Left colon (tissue), 2 donors: ENCODE results near the gene THRB. TPM values are rescaled to one million over a fixed set of nuclear protein-coding genes. Genes with fewer than 3 reads are reported as not detected.

Experiments used
- ATAC-seq: fragments of 200-7000 bp; cut with Tn5 transposase; one replicate; pipeline ENCODE4 v1.9.1; 2020; ENCODE audit warnings: mild to moderate bottlenecking, moderate library complexity
- DNase-seq, 2 donors: peaks; one replicate each; pipeline ENCODE4 v3.0.0-alpha.2; 2020
- intact Hi-C, 2 donors: fragments of 100-400 bp; cut with DNase I in 1 of 2; cut with micrococcal nuclease in 1 of 2; formaldehyde crosslinking; loops; one replicate each; pipeline versions ENCODE4 v1.11.2 to v1.14.0; 2022; cut with DNase I, micrococcal nuclease
- total RNA-seq, 2 donors: library from RNA; stranded (reverse); fragmentation: NEBNext Ultra II Directional; extraction: Animal tissue kit (Norgen Biotek cat#: 25700); gene quantifications; one replicate each; pipeline ENCODE4 v1.2.1, GENCODE V29; 2021
- donor health status: DM: no; HTN: no; CAD: no.
- donor health status: DM: yes; HTN: yes; CAD: no.

THRB gene
- total RNA-seq, 2 donors from 2014 or later, result 26.2 to 33.7 TPM

- DNase-seq, result no peak
- ATAC-seq, result no peak
- intact Hi-C loops, result no loop called here
These were observed 24.3 kb upstream of the THRB start for GRCh38 chr3:24518990-24519367.

DNA sequence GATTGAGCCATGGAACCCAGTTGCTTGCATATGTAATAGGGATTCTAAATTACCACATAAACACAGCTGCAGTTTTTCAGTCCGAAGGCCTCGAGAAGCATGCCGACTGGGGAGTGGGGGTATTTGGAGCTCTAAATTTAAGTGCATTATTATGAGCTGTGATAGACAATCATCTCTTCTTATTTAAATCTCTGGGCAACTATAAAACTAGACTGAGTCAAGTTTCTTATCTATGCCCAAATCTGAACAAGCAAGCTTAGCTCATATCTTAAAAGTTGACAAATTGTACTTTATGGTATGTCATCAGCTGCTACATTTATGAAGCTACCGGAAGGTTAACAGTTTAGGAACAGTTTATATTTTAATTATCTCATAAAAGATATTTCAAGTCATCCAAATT, 19.5 kb upstream of the THRB start:
- DNase-seq, result no peak
- intact Hi-C loops, result no loop called here
- ATAC-seq, result peak; percentile 92

DNA sequence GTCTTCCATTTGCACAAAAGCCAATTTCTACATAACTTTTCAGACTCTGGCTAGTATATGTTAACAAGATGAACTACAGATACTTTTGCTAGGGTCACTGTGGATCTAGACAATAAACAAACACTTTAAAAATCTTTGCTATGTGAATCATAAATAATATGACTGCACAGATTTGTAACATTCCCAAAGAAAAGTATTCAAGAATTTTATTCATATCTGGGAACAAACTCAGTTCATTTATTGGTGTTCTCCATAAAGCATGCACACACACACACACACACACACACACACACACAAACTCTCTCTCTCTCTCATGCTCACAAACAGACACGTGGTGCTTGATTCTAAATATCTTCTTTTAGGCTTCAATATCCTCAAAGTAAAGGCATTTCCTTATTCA, 18.8 kb upstream of the THRB start:
- no peak for DNase-seq

GRCh38 chr3:24512564-24513197, 18.0 kb upstream of the THRB start:
- intact Hi-C loops, result no loop called here
- DNase-seq (no peak), ATAC-seq (no peak)

More for the DNA sequence above, 18.8 kb upstream of the THRB start:
- intact Hi-C loops, result no loop called here
- no peak for ATAC-seq

- ATAC-seq (no peak), DNase-seq (no peak)
- intact Hi-C loops, result no loop called here
These were observed 15.5 kb upstream of the THRB start for GRCh38 chr3:24510030-24510648.

DNA sequence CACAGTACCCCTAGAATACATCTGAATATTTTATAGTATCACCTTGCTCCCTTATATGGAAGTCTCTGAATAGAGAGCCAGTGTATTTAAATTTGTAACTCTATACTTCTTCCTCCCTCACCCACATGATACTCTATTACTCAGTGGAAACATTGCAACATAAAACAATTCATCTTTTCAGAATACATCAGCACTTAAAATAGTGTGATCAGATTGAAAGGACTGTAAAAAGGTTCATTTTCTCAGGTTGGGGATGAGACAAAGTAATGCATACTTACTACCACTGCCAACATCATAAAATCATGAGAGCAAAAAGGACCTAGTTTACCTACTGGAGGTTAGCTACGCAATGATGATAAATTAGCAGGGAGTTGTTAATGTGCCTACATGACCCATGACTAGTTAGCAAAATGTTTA, 13.8 kb upstream of the THRB start:
- no peak for DNase-seq
- intact Hi-C loops, result no loop called here
- peak; percentile 28 for ATAC-seq

DNA sequence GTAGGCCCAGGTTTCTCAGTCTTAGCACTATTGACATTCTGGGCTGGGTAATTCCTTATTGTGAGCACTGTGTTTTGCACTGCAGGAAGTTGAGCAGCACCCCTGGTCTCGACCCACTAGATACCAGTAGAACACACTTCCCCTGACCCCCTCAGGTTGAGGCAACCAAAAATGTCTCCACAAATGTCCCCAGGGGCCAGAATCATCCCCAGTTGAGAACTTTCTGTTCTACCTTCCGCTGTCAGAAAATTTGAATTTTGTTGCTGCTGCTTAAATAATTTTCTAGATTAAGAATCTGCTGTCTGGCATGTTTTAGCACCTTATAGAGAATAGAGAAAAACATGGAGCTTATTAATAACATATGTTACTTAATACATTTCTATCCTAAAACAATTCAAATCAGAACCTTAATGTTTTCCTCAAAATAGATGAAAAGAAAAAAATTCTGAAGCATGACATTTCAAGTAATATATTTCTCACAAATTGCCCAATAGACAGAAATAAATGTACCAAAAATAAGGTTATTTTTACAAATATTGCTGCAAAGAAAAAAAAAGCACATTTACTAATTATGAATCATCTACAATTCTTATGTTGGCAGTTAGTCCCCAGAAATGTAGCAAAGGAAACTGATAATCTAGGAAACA, 13.2 kb upstream of the THRB start:
- intact Hi-C loops, result no loop called here
- DNase-seq (no peak), ATAC-seq (peak; percentile 61)

GRCh38 chr3:24506966-24507775, 12.5 kb upstream of the THRB start:
- ATAC-seq, result no peak
- intact Hi-C loops, result no loop called here
- DNase-seq, result no peak

GRCh38 chr3:24505691-24506550, 11.3 kb upstream of the THRB start:
- intact Hi-C loops, result no loop called here
- ATAC-seq (peak; percentile 88), DNase-seq (no peak)

DNA sequence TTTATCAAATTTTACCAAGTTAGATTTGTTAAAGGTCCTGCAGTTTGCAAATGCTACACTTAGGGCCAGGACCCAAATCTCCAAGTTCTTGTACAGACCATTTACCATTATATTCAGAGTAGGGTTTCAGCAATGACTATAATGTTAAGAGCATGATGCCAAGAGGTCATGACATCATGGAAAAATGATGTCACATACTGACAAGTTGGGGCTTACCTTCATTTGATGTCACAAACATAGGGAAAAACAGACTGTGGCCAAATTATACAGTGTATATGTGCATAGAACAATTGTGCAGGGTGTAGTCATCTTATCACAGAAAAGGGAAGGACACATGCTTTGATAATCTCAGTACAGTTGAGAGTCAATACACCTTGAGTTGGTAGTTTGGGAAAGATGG, 10.1 kb upstream of the THRB start:
- ATAC-seq (peak; percentile 32), DNase-seq (no peak)
- intact Hi-C loops, result no loop called here

- DNase-seq (no peak), ATAC-seq (peak; percentile 28)
- intact Hi-C loops, result no loop called here
These were observed 9.0 kb upstream of the THRB start for GRCh38 chr3:24503616-24504113.

GRCh38 chr3:24502690-24503089, 8.0 kb upstream of the THRB start:
- DNase-seq, result no peak
- peak; percentile 54 for ATAC-seq
- intact Hi-C loops, result no loop called here

DNA sequence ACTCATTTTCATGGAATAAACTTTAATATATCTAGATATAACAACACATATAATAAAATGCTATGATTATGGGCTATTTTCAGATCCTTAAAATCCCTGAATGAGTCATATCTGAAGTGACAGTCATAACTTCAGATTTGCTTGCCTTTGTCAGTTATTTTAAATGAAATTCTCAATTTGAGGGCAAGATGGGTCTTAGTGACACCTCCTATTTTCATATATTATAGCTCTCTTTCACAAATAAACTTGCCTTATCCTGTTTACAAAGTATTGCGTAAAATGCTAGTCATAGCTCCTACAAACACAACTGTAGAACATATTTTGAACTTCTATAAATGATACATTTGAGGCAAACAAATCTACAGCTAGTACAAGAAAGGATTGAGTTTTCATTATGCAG, 6.2 kb upstream of the THRB start:
- DNase-seq, result no peak
- no peak for ATAC-seq
- intact Hi-C loops, result no loop called here

DNA sequence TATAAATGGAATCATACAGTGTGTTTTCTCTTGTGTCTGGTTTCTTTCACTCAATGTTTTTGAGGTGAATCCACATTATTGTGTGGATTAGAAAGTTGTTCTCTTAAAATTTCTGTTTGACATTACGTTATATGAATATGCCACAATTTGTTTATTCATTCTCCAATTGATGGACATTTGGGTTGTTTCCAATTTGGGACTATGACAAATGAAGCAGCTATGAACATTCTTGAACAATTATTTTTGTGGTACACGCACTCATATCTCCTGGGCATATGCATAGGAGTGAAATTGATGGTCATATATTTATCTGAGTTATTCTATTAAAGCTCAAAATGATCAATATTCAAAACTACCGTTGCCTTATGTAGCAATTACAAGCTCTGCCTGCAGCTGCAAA, 5.3 kb upstream of the THRB start:
- DNase-seq (no peak), ATAC-seq (no peak)
- intact Hi-C loops, result loop anchor here in 1 of 2 donors (10.0 kb wide), 1 partner anchor 135 kb away; no protein-coding TSS in a partner anchor

DNA sequence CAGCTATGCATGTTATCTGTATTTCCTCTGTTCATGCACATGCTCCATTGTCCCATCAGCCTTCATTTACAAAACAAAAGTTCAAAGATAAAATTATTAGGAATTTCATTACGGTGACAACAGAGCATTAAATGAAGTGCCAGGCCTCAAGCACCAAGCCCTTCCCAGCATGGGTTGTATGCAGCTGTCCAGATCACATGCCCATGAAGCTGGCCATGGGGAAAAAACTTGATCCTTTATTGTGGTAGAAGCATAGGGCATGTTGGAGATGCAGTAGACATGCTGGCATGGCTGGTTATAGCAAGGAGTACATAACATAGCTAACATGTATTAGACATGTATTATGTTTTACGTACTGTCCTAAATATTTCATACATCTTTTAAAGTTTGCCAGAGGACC, 4.1 kb upstream of the THRB start:
- intact Hi-C loops, result loop anchor here in 1 of 2 donors (10.0 kb wide), 1 partner anchor 134 kb away; no protein-coding TSS in a partner anchor
- DNase-seq, result no peak
- no peak for ATAC-seq

DNA sequence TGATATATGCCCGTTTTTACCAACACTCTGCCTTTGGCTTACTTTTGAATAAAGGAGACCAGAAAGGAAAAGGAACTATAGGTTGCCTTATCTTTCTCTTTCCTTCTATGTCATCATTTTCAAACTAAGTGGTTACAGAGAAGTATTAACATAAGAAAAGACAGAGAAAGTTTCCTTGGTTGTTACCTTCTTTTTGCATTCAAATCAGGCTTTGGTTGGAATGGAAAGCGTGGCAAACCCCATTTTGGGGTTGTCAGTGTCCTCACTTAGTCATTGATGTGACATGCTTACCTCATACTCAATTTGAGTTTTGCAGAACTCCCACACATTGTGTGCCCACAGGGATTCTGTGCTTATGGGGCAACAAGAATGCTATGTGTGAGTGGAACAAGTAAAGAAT, 3.7 kb upstream of the THRB start:
- no peak for ATAC-seq
- no peak for DNase-seq
- intact Hi-C loops, result loop anchor here in 1 of 2 donors (10.0 kb wide), 1 partner anchor 134 kb away; no protein-coding TSS in a partner anchor

GRCh38 chr3:24497942-24498341, 3.3 kb upstream of the THRB start:
- intact Hi-C loops, result loop anchor here in 1 of 2 donors (10.0 kb wide), 1 partner anchor 133 kb away; no protein-coding TSS in a partner anchor
- ATAC-seq, result no peak
- no peak for DNase-seq
